OCI-LY3 (cell line): ENCODE measurements around the gene LY9.

Source experiments
- H2AFZ ChIP-seq: fragments of 200-600, 300-600 bp; shearing (Covaris generic); 2 replicates; pipeline ENCODE4 v1.6.0; 2014; ENCODE audit warnings: antibody characterized with exemption, low read depth, low read length
- H3K27ac ChIP-seq: fragments of 200-600, 300-600 bp; sonication (generic); 2 replicates; pipeline ENCODE4 v1.5.1; 2014; ENCODE audit warnings: mild to moderate bottlenecking, low read length, moderate library complexity, mixed read lengths
- H3K27me3 ChIP-seq: fragments of 200-600, 300-600 bp; sonication (generic); 2 replicates; pipeline ENCODE4 v1.6.1; 2014; ENCODE audit warnings: low read depth, low read length, mixed read lengths
- H3K36me3 ChIP-seq: fragments of 200-600, 300-600 bp; sonication (generic); replicated peaks from 2 replicates; pipeline ENCODE3; 2014; ENCODE audit warnings: low read depth, low read length, mixed read lengths
- H3K4me1 ChIP-seq: fragments of 300-600, 200-600 bp; sonication (generic); 2 replicates; pipeline ENCODE4 v1.6.1; 2014; ENCODE audit warnings: low read length, mixed read lengths
- H3K4me2 ChIP-seq: fragments of 200-600, 300-600 bp; sonication (generic); 2 replicates; pipeline ENCODE4 v1.6.1; 2014; ENCODE audit warnings: low read length, mixed read lengths
- H3K4me3 ChIP-seq: fragments of 300-600, 200-600 bp; sonication (generic); 2 replicates; pipeline ENCODE4 v1.5.1; 2014; ENCODE audit warnings: antibody characterized with exemption, mild to moderate bottlenecking, low read length, moderate library complexity
- H3K79me2 ChIP-seq: fragments of 300-600, 200-600 bp; shearing (Covaris generic); 2 replicates; pipeline ENCODE4 v1.6.1; 2014; ENCODE audit warnings: mild to moderate bottlenecking, low read length, mixed read lengths
- H3K9ac ChIP-seq: fragments of 300-600, 200-600 bp; shearing (Covaris generic); 2 replicates; pipeline ENCODE4 v1.6.0; 2014; ENCODE audit warnings: mild to moderate bottlenecking, low read length, moderate library complexity
- H3K9me3 ChIP-seq: fragments of 200-600, 300-600 bp; shearing (Covaris generic); 2 replicates; pipeline ENCODE4 v1.6.1; 2014; ENCODE audit warnings: low read length, mixed read lengths; ENCODE audit not compliant: insufficient read depth
- H4K20me1 ChIP-seq: fragments of 200-600, 300-600 bp; sonication (generic); 2 replicates; pipeline ENCODE4 v1.6.1; 2016; ENCODE audit warnings: low read length, mixed read lengths; ENCODE audit not compliant: insufficient read depth
- CTCF ChIP-seq: fragments of 200-600, 300-600 bp; sonication (generic); IDR thresholded peaks from 2 replicates; pipeline ENCODE4 v1.5.1; 2014; ENCODE audit warnings: antibody characterized with exemption, low read length, low read depth
- EZH2phosphoT487 ChIP-seq: fragments of 200-600 bp; shearing (Covaris generic); IDR thresholded peaks from 2 replicates; pipeline ENCODE4 v1.6.1; 2018; ENCODE audit warnings: antibody characterized with exemption, mixed run types, low read depth

Gene LY9

GRCh38 chr1:160767395-160768294 lies 28.3 kb upstream of the LY9 start:
- Histone ChIP-seq H3K4me1 (peaks cover 27% of the 10 kb centered on the region), H4K20me1 (no peaks in the 10 kb centered on the region), H3K9me3 (no peaks in the 10 kb centered on the region), H3K36me3 (no peaks in the 10 kb centered on the region), H2AFZ (peak overlapping the region; percentile 70), H3K4me2 (peak overlapping the region; percentile 90), H3K79me2 (no peaks in the 10 kb centered on the region), H3K4me3 (peak overlapping the region; percentile 73), H3K9ac (peak overlapping the region; percentile 78), H3K27me3 (no peaks in the 10 kb centered on the region), H3K27ac (peak overlapping the region; percentile 80)
- no peak for TF ChIP-seq EZH2phosphoT487
- TF ChIP-seq CTCF, result no peak

GRCh38 chr1:160768295-160768657 lies 27.7 kb upstream of the LY9 start:
- H3K4me2 ChIP-seq, result peak overlapping the region; percentile 90
- H3K4me1 ChIP-seq, result peaks cover 33% of the 10 kb centered on the region
- TF ChIP-seq CTCF (peak; percentile 97), EZH2phosphoT487 (no peak)
- H3K79me2 ChIP-seq, result no peaks in the 10 kb centered on the region
- no peaks in the 10 kb centered on the region for H4K20me1 ChIP-seq
- H3K9ac ChIP-seq, result peak overlapping the region; percentile 78
- H2AFZ ChIP-seq, result peak overlapping the region; percentile 70
- no peaks in the 10 kb centered on the region for H3K27me3 ChIP-seq
- H3K36me3 ChIP-seq, result no peaks in the 10 kb centered on the region
- H3K27ac ChIP-seq, result peak overlapping the region; percentile 80
- H3K4me3 ChIP-seq, result peak overlapping the region; percentile 73
- no peaks in the 10 kb centered on the region for H3K9me3 ChIP-seq

GRCh38 chr1:160772331-160772730 lies 23.6 kb upstream of the LY9 start:
- Histone ChIP-seq H3K4me3 (no peak overlapping the region), H3K36me3 (no peaks in the 10 kb centered on the region), H2AFZ (no peak overlapping the region), H3K9me3 (no peaks in the 10 kb centered on the region), H4K20me1 (no peaks in the 10 kb centered on the region), H3K9ac (no peak overlapping the region), H3K4me1 (peaks cover 62% of the 10 kb centered on the region), H3K4me2 (no peak overlapping the region), H3K27ac (no peak overlapping the region), H3K79me2 (no peaks in the 10 kb centered on the region), H3K27me3 (no peaks in the 10 kb centered on the region)
- TF ChIP-seq CTCF, result no peak
- TF ChIP-seq EZH2phosphoT487, result no peak

GRCh38 chr1:160773093-160773492 lies 22.9 kb upstream of the LY9 start:
- Histone ChIP-seq H3K4me1 (peaks cover 60% of the 10 kb centered on the region), H3K4me3 (no peak overlapping the region), H3K9ac (peak overlapping the region; percentile 13; the same call in 1 of the 2 replicates), H3K4me2 (peak overlapping the region; percentile 40), H3K9me3 (no peaks in the 10 kb centered on the region), H2AFZ (peak overlapping the region; percentile 19; the same call in 1 of the 2 replicates), H3K79me2 (no peaks in the 10 kb centered on the region), H3K36me3 (no peaks in the 10 kb centered on the region), H4K20me1 (no peaks in the 10 kb centered on the region), H3K27ac (peak overlapping the region; percentile 19; the same call in 1 of the 2 replicates), H3K27me3 (no peaks in the 10 kb centered on the region)
- TF ChIP-seq EZH2phosphoT487 (no peak), CTCF (no peak)
